HG03025 (cell line): ENCODE data around the gene ZMIZ1.

Experiments
- ATAC-seq: cut with Tn5 transposase; IDR thresholded peaks from one replicate; pipeline ENCODE4 v1.9.1; 2021; ENCODE audit warnings: mild to moderate bottlenecking, moderate library complexity; ENCODE audit not compliant: unreplicated experiment, low FRiP score

ZMIZ1 gene

DNA sequence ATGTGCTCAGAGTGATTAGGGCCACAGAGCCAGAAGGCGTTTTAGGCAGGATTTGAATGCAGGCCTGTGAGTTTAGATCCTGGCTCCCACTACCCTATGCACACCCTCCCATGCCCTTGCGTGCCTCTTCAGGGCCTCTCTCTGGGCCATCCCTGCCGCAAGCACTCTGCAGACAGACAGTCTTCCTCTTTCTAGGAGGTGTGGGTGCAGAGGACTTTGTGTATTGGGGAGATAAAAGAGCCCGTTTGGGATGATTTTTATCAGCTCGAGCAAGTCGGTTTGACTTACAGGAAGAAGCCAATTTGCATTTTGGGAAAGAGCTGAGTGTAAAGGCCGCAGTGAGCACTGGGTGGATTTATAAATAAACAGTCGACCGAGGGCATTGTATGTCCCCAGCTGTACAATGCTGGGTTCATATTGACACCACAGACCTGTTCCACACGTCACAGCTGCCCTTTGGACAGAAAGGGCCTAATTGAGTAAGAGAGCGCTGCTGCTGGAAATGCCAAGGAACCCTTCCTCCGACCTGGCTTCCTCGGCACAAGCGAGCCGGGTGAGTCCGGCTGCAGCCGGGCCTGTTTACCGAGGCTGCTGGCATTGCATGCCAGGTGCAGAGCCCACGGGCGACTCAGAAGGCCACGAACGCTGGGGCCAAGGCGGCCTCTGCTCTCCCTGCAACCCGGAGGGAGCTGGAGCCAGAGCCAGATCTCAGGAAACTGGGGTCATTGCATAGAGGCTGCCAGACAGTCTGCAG lies 25.1 kb downstream of the ZMIZ1 start:
- no peak for ATAC-seq

DNA sequence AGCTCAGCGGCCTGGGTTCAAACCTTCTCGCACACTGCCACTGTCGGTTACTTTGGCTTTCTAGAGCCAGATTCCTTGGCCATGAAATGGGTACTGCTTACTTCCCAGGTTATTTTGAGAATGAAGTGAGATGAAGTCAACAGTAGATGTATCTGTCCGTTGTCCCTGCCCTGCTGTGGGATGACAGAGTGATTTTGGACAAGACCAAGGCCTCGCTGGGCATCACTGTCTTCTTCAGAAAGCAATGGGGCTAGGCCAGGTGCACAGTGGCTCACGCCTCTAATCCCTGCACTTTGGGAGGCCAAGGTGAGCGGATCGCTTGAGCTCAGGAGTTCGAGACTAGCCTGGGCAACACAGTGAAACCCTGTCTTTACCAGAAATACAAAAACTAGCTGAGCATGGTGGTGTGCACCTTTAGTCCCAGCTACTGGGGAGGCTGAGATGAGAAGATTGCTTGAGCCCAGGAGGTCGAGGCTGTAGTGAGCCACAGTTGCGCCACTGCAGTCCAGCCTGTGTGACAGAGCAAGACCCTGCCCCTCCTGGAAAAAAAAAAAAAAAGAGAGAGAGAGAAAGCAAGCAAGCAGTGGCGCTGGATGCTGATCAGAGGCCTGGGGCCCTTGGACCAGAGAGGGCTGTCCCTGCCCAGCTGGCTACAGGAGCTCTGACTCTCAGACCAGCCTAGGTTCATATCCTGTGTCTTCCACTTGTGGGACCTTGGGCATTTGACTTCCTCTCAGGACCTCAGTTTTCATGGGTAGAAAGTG lies 25.8 kb downstream of the ZMIZ1 start:
- no peak for ATAC-seq

DNA sequence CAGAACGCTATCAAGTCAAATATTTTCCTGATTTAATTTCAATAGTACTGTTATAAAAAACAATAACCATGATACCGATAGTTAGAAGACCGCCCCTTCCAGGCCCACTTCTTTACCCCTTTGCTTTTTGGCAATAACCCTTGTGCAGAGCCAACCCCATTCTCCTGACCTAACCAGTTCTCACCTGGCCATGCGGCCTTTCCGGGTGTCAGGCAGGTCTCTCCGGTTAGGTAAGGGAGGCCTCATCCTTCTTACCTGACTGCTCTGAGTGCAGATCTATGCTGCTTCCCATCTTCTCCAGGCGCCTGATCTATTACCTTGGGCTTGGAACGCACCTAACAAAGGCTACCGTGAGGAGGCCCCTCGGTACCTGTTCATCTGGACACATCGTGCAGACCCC lies 26.6 kb downstream of the ZMIZ1 start:
- no peak for ATAC-seq

DNA sequence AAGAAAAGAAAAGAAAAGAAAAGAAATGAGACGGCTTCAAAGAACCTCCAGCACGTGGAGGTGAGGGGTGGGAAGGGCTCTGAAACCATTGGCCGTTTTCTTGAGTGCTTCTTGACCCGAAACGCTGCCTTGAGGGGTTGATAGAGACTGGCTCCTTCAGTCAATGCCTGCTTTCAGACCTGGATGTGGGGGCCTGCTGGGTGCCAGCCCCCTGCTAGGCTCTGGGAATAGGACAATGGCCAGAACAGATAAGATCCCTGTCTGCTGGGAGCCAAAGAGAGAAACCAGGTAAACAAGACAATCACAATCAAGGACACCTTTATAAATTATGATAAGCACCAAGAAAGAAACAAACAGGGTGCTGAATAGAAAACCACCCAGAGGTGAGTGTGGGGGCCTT lies 27.7 kb downstream of the ZMIZ1 start:
- no peak for ATAC-seq

DNA sequence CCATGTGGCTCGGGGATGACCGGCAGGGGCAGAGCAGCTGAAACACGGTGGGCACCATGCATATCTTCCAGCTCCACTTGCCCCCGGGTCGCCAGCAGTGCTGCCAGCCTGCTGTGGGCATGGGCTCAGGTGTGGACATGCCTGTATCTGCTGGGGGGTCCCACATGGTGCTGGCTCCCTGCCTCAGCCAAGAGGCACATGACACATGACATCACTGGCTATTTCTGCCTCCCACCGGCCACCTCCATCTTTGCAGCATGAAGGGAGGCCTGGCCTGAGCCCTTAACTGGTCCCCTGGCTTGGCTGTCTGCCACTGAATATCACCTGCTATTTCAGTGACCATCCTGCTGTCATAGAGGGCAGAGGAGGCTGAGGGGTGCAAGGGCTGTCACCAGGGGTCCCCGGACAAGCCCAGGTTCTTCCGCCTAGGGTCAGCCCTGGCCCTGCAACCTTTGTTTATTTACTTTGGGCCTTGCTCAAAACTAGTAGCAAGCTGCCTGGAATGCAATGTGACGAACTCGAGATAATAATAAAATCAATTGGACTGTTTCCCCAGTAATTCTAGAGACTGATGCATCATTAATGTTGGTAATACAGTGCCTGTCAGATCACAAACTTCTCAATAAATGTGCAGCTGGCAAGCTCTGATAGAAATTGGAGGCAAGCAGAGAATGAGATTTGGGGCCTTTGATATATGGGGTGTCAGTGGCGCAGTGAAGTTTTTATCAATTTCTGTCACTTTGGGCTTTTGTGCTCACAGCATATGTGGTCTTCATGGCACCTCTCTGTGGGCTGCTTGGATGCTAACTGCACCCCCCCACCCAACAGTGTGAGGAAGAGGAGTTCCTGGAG lies 28.5 kb downstream of the ZMIZ1 start:
- no peak for ATAC-seq

DNA sequence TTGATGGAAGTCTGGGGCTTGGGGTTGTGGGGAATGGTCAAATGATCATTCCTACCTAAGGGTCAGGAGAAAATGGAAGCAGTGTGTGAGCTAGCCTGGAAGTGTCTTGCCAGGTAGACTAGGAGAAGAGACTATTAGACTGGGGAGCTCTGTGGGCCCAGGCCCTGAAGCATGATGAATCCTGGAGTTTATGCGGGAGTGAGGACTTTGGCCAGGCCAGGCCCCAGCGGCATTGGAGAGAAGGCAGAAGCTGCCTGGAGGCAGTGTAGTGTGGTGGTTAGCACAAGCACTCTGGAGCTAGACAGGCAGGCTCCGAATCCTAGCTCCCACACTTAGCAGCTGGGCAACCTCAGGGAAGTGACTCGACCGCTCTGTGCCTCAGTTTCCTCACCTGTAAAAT lies 29.3 kb downstream of the ZMIZ1 start:
- no peak for ATAC-seq

DNA sequence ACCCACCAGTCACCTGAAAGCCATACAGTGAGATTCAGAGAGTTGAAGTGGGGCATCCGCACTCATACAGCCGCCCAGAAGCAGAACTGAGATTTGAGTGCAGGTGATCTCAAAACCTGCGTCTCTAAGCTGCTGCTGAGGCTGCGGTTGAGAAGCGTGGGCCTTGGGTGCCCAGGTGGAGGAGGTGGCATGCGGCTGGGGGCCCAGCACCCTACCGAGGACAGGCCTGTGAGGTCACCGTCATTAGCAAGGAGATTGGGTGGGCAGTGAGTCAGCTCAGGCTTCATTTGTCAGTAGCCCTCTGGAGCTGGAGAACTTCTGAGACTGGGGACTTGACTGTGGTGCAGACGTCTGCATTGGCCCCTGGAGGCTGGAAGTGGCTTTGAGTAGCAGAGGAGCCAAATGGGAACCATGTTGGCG lies 29.8 kb downstream of the ZMIZ1 start:
- ATAC-seq: peak; percentile 90

DNA sequence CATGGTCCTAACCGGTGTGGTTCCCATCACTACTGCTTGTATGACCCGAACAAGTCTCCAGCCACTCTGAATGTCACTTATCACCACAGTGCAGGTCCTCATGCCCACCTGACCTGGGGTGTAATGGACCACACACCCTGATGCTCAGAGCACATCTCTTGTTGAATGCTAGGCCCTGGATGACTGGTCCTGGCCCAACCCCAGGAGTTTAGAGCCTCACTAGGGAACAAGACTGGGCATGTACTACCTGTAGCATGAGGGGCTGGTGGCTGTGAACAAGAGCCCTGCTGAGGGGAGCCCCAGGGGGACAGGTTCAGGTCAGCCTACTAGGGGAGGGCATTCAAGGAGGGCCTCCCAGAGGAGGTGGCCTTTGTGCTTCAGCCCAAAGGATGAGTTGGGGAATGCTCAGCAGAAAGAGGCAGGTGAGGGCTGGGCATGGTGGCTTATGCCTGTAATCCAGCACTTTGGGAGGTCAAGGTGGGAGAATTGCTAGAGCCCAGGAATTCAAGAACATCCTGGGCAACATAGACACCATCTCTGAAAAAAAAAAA lies 31.2 kb downstream of the ZMIZ1 start:
- ATAC-seq: no peak

DNA sequence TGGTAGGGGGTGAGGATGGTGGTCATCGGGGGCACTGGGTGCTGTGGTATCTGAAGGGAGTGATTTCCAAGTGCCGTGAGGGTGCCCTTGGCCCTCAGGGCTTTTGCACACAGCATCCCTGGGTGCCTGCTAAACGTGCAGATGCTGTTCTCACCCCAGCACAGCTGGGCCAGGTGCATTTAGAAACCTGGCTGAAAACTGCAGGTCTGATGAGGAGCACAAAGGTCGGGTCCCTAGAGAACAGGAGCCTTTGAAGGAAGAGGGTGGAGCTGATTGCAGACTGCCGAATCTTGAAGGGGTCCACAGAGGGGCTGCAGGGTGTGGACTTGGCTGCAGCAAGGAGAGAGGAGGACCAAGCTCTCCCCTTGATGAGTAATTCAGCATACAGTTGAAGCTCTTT lies 32.0 kb downstream of the ZMIZ1 start:
- ATAC-seq: no peak

DNA sequence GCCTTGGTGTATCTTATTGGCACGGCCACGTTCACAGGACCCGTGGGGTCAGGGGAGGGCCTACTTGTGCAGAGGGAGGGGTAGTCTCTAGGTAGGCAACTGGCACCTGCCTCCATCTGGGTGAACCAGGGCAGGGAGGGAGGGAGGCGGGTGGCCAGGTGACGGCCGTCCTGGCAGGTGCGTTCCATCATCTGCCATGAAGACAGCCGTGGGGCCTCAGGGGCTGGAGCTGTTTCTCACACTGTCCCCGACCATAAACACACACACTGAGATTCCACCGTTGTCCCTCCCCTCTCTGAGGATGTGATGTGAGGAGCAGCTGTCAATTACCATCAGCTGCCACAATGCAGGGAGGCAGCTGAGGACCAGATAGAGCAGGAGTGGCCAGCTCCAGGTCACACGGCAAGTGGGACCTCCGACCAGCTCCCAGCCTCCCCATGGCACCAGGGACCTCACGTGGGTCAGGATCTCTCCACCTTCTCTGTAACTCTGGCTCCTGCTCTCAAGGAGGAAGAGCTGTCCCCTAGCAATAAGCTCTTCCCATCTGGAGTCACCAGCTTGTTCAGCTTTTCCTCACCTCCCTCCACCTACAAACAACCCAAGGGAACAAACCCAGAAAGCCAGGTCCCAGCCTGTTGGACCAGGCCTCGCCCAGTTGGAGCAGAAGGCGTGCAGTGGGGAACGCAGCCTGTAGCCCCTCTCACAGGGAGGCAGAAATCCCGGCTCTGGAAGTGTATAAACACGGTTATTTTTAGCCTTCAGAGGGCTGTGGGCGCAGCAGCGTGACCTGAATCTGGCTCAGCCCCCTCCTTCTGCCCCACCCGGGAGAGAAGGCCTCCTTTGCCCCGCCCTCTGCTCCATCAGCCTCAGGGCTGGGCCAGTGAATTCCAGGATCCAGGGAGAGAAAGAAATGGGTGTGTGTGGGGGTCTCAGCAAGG lies 33.1 kb downstream of the ZMIZ1 start:
- ATAC-seq: no peak

DNA sequence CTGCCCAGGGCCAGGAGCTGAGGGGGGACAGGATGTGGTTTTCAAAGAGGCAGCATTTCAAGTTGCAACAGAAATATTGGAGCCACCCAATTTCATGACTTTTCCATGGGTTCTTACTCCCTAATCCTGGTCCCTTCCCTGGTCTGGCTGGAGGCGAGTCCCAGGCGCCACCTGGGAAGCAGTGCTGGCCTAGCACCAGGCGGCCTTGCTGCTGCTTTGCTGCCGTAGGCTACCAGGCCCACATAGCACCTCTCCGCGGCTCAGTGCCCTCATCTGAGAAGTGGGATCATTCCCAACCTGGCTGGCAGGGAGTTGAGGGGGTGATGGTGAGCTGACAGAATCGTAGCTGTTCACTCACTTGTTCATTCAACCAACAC lies 33.7 kb downstream of the ZMIZ1 start:
- ATAC-seq: no peak

DNA sequence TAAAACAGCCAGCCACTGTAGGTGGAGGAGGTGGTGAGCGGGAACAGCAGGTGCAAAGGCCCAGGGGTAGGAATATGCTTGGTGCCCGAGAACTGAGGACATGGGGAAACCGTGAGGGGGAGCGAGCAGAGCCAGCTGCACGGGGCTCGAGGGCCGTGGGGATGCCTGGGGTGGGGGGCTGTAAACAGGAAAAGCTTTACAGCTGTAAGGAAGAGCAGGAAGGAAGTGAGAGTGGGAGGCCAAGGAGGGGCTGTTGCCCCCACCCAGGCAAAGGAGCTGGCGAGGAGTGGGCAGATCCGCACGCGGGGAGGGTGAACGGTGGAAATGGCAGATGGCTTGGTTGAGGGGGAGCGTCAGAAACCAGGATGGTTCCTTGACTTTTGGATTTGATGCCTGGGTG lies 34.4 kb downstream of the ZMIZ1 start:
- ATAC-seq: no peak

DNA sequence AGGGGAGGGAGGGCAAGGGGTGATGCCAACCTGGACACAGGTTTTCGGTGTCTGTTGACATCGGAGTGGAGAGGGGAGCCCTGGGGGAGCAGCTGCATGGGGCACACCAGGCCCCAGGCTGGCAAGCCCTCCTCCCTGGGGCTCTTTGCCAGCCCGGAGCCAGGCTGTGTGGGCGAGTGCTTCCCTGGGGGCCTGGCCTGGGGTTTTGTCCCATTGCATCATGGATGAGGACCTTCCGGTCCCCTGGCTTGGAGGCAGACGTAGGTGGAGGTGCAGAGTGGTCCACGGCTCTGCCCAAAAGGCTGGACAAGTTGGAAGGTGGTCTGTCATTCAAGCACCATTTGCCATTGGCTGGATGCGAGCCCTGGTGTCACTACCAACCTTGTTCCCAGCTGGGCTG lies 34.8 kb downstream of the ZMIZ1 start:
- no peak for ATAC-seq

DNA sequence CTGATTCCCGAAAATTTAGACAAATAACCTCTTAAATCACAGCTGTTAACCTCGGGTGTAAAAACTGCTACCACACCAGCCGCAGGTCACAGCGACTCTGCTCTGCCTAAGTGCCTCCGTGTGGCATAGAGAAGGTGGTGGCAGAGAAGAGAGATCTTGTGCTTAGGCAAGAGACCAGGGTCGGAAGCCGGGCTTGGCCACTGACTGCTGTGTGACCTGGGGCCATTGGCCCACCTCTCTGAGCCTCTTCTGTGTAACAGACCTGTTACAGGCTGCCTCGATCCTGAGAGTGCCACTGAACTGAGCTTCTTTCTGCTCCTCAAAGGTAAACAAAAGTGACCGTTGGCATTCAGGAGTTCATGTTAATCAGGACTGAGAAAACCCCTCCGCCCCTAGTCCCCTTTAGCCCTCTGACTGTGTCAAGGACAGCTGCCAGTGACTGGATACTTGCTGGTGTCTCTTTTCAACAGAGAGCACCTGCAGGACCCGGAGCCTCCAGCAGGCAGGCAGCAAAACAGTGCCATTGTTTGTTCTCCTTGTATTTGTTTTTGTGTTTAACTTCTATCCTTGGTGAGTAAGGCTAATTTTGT lies 36.5 kb downstream of the ZMIZ1 start:
- ATAC-seq: no peak

DNA sequence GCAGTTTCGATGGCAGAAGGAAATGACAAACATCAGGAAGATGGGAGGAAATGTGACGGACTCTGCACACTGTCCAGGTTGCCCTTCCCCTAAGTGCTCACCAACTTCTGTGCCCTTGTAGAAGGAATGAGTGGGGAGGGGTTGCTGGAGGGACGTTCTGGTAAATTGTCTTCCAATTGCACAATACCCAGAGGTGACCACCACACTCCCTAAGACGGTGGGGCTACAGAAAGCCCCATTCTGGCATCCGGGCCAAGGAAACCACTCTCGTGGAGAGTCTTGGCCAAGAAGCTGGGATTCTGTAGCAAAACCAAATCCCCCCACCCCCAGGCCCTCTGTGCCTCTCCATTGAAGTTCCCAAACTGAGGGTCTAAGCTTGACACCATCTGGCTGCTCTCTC lies 37.1 kb downstream of the ZMIZ1 start:
- no peak for ATAC-seq

DNA sequence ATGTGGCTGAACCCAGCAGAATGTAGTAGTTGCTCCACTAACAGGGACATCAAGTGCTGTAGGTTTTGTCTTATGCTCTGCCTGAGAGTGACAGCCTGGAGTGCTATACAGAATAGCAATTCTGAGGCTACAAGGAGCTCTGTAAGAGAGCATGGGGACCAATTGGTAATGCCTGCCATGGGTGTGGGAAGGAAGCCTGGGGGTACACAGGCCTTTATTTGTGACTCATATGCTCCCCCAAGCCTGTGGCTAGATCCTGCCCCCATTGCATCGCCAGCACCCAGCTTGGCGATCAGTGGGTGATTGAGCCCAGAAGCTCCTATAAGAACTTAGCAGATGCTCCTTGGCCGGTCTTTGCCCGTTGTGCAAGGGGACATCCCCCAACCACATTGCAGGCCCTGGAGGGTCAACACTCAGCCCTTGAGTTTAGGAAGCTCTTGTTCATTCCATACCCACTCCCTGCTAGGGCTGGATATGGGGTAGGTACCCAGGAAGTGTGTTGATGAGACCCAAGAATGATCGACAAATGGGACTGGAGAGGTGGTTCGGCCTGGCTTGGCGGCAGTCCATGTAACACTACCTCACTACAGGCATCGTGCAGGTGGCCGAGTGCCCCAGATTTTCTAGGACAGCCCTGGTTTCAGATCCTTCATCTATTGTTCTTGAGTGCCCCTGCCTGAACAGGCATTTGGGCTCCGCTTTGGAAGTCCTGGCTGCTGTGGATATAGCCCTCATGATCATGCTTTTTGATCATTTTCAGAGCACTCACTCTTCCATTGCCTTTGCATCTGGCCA lies 37.7 kb downstream of the ZMIZ1 start:
- no peak for ATAC-seq

DNA sequence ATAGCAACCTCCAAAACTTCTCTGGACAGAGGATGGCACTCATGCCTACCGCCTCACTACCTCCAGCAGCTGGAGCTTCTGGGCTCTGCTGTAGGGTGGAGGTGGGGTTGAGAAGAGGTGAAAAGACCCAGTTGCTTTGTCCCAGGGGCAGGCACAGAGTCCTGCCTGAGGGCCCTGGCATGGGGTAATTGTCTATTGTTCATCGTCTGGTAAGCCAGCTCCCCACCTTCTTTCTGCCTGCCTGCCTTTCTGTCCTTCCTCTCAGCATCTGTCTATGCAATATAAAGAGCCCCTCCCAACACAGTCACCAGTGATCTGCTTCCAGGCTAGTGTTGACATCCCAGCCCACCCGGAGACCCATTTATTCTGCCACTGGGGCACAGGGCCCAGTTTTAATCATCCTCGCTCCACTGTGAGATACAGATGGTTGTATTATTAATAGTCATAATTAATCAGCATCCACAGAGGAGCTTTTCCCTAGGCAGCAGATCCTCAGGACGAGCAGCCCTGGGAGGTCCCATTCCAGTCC lies 39.0 kb downstream of the ZMIZ1 start:
- ATAC-seq: no peak

DNA sequence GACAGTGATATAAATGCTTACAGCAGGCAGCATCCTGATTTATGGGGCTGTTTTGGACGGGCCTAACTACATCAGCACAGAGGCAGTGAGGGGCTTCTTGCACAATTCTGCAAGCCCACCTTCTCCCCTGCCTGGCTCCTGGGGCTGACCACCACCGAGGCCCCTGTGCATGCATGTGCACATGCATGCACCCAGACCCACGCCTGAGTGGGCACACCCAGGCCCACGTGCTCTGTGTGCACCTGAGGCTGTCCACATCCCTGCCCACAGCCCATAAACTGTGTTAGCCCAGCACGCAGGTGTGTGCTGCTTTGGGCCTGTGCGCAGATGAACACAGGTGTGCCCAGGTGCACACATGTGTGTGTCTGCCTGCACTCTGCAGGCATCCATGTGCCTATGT lies 40.0 kb downstream of the ZMIZ1 start:
- no peak for ATAC-seq

DNA sequence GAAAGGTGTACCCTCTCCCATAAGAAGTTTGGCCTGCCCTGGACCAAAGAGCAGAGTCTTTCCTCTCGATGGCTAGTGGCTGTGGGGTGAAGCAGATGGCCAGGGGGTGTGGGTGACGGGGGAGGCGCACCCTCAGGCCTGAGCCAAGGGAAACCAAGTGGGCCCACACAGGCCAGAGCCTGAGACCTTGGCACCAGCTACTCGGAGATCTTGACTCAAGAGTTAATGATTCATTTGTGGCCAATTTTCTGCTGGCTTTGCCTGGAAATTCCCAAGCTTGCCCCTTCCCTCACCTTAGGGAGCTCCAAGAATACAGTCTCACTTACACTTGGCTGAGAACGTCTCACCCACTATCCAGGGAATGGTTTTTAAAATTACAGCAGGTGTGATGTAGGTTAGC lies 42.7 kb downstream of the ZMIZ1 start:
- no peak for ATAC-seq
